ENCODE measurements around the gene EYA4.

DNA sequence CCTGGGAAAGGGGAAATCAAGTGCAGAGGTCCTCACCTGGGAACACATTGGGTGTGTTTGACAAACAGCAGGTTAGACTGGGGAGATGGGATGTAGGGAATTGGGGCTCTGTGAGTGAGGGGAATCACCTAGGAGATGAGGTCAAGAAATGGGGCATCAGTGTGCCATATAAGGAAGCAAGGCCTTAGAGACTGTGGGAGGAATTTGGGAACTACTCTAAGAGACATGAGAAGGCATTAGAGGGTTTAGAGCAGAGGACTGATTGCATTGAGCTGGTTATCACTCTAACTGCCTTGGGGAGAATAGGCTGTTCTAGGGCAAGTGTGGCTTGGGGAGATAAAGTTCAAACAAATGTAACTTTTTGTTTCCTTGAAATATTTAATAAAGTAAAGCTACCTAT is 189.9 kb downstream of the EYA4 start:
- TF ChIP-seq, protein P1, sequence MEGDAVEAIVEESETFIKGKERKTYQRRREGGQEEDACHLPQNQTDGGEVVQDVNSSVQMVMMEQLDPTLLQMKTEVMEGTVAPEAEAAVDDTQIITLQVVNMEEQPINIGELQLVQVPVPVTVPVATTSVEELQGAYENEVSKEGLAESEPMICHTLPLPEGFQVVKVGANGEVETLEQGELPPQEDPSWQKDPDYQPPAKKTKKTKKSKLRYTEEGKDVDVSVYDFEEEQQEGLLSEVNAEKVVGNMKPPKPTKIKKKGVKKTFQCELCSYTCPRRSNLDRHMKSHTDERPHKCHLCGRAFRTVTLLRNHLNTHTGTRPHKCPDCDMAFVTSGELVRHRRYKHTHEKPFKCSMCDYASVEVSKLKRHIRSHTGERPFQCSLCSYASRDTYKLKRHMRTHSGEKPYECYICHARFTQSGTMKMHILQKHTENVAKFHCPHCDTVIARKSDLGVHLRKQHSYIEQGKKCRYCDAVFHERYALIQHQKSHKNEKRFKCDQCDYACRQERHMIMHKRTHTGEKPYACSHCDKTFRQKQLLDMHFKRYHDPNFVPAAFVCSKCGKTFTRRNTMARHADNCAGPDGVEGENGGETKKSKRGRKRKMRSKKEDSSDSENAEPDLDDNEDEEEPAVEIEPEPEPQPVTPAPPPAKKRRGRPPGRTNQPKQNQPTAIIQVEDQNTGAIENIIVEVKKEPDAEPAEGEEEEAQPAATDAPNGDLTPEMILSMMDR (IDR thresholded peaks at IDR 0.05), result no peak
- no peak for TF ChIP-seq ZFX (IDR thresholded peaks at IDR 0.05; ENCODE audit: borderline replicate concordance)

Measured in 22Rv1 (cell line).